Testis (tissue), 3 donors: ENCODE measurements around the gene BCR. TPM values are rescaled to one million over a fixed set of nuclear protein-coding genes. Genes with fewer than 3 reads are reported as not detected.
A peak's percentile ranks its signal among the peaks of the same experiment; 100 is the strongest.

ENCODE experiments used
- DNase-seq: peaks from one replicate; pipeline ENCODE4 v3.0.0-alpha.2; 2019
- H3K27ac ChIP-seq, 2 donors: fragments of 200-600 bp; sonication (generic); one replicate each; pipeline ENCODE4 v1.5.1; 2019
- H3K27me3 ChIP-seq: fragments of 200-600 bp; sonication (generic); one replicate; pipeline ENCODE4 v1.5.1; 2019
- H3K36me3 ChIP-seq: fragments of 200-600 bp; sonication (generic); one replicate; pipeline ENCODE4 v1.5.1; 2017; ENCODE audit warnings: low read depth; ENCODE audit errors: missing control alignments
- H3K4me1 ChIP-seq: fragments of 200-600 bp; sonication (generic); one replicate; pipeline ENCODE4 v1.5.1; 2019
- H3K4me3 ChIP-seq, 2 donors: fragments of 200-600 bp; sonication (generic); one replicate each; pipeline ENCODE4 v1.5.1; 2017 to 2019
- H3K9me3 ChIP-seq: fragments of 200-600 bp; sonication (generic); one replicate; pipeline ENCODE4 v1.5.1; 2017
- CTCF ChIP-seq, 3 experiments: fragments of 450-650 bp in 2 of 3; fragments of 200-600 bp in 1 of 3; sonication (generic) in 1 of 3; IDR thresholded peaks; one replicate each; pipeline ENCODE4 v1.5.1; 2016 to 2019; ENCODE audit warnings: antibody characterized with exemption in 3 of 3, mild to moderate bottlenecking in 2 of 3, moderate library complexity in 1 of 3
- POLR2A ChIP-seq: fragments of 450-650 bp; IDR thresholded peaks from one replicate; pipeline ENCODE4 v1.6.1; 2017; ENCODE audit warnings: antibody characterized with exemption, mild to moderate bottlenecking, moderate library complexity
- WGBS, 2 donors: methylation state at CpG; one replicate each; pipeline ENCODE4 v1.1.5; 2018; 5-methylcytosine and 5-hydroxymethylcytosine counted together
- intact Hi-C: fragments of 100-400 bp; cut with DNase I; formaldehyde crosslinking; loops from one replicate; pipeline ENCODE4 v1.15.1; 2023; ENCODE audit warnings: low total_unique reads
- polyA plus RNA-seq: library from polyadenylated mRNA; stranded (reverse); fragments of 350-450 nt; fragmentation: Illumina TruSeq; extraction: RNeasy Lipid Tissue Mini Kit (QIAGEN cat#74804); gene quantifications from one replicate; pipeline ENCODE4 v1.2.3, GENCODE V29; 2014; ENCODE audit warnings: low read depth, low replicate concordance; ENCODE audit not compliant: insufficient read depth
- total RNA-seq, 2 donors: library from RNA; depleted of rRNA; stranded (reverse); fragments of >200 nt; gene quantifications; one replicate each; pipeline ENCODE4 v1.2.3, GENCODE V29; 2016

BCR gene
- total and polyA plus RNA-seq, 3 donors from 2014 or later: 52.5 to 108 (median 105) TPM

GRCh38 chr22:23282516-23282915, 102.2 kb downstream of the BCR start:
- Histone ChIP-seq H3K36me3 (no peaks in the 10 kb centered on the region), H3K9me3 (no peaks in the 10 kb centered on the region)
- TF ChIP-seq POLR2A (no peak), CTCF (IDR thresholded peaks at IDR 0.05) (no peak)

GRCh38 chr22:23282986-23283385, 102.7 kb downstream of the BCR start:
- Histone ChIP-seq H3K36me3 (no peaks in the 10 kb centered on the region), H3K4me1 (peaks cover 49% of the 10 kb centered on the region), H3K27ac (peak overlapping the region; percentile 35 to 60), H3K9me3 (no peaks in the 10 kb centered on the region), H3K4me3 (no peak overlapping the region), H3K27me3 (no peaks in the 10 kb centered on the region)
- WGBS, 2 donors: 81 to 95% methylated on average over 7 to 11 of the region's 11 CpGs
- DNase-seq: no peak
- intact Hi-C loops: no loop called here
- no peak for TF ChIP-seq POLR2A
- no peak for TF ChIP-seq CTCF (IDR thresholded peaks at IDR 0.05)

More at GRCh38 chr22:23282516-23282915, 102.2 kb downstream of the BCR start:
- no peak for DNase-seq
- Histone ChIP-seq H3K27me3 (no peaks in the 10 kb centered on the region), H3K4me1 (peaks cover 49% of the 10 kb centered on the region), H3K27ac (peak overlapping the region; percentile 34 to 60), H3K4me3 (no peak overlapping the region)
- intact Hi-C loops: no loop called here
- WGBS, 2 donors: 77 to 100% methylated on average over 3 to 10 of the region's 10 CpGs

- intact Hi-C loops: no loop called here
- 63 to 71% methylated on average over 14 to 22 of the region's 22 CpGs for WGBS, 2 donors
- Histone ChIP-seq H3K36me3 (no peaks in the 10 kb centered on the region), H3K4me1 (peaks cover 49% of the 10 kb centered on the region), H3K27ac (peak overlapping the region; percentile 35 to 60), H3K4me3 (no peak overlapping the region), H3K27me3 (no peaks in the 10 kb centered on the region), H3K9me3 (no peaks in the 10 kb centered on the region)
- DNase-seq: peak; percentile 63
- TF ChIP-seq CTCF (IDR thresholded peaks at IDR 0.05): no peak
- no peak for TF ChIP-seq POLR2A
Observed at GRCh38 chr22:23283591-23284503, 103.5 kb downstream of the BCR start.

- H3K27ac ChIP-seq: peak overlapping the region; percentile 23 to 60
- H3K4me3 ChIP-seq: no peak overlapping the region
- no peaks in the 10 kb centered on the region for H3K27me3 ChIP-seq
- WGBS, 2 donors: 87 to 100% methylated on average over 1 to 10 of the region's 10 CpGs
- TF ChIP-seq POLR2A: no peak
- TF ChIP-seq CTCF (IDR thresholded peaks at IDR 0.05): no peak
- no peaks in the 10 kb centered on the region for H3K36me3 ChIP-seq
- intact Hi-C loops: no loop called here
- no peak for DNase-seq
- H3K9me3 ChIP-seq: no peaks in the 10 kb centered on the region
- peaks cover 43% of the 10 kb centered on the region for H3K4me1 ChIP-seq
Observed at GRCh38 chr22:23284504-23285033, 104.3 kb downstream of the BCR start.
